ENCODE data around the gene GLRX3.
"Not testable (repeated sequence)": the region's sequence is repeated elsewhere in the genome, so short reads cannot be mapped to it uniquely, and the experiment has no call there.

The GLRX3 gene

DNA sequence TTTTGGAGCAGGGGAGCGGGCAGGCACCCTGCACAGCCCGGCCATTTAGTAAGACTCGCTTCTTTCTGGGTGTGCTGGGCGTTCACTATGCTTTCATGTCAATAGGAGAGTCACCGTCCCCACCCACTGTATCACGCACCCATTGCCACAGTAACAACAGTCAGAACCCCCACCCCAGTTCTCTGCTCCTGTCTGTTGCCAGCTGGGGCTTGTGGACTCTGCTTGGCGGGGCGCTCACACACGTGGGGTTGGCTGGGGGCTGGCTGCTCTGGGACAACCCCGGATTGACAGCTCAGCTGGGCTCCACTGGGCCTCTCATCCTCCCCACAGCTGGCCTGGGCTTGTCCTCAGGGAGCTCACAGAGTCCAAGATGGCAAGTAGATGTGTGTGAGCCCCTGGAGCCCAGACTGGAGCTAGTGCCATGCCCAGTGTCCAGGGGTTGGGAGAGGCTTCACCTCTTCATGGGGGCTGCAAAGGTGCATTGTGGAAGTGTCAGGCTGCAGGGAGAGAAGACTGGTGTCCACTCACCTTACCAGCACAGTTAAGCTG, 59.6 kb downstream of the GLRX3 start:
- Histone ChIP-seq H3K36me3 (ENCODE audit: control insufficient read depth, insufficient read depth, low read length) (no peaks in the 10 kb centered on the region), H3K4me3 (replicated peaks; ENCODE audit: low read depth, low read length) (no peak overlapping the region), H3K27me3 (replicated peaks; ENCODE audit: control insufficient read depth, insufficient read depth, low read length) (no peaks in the 10 kb centered on the region)
- no peak for DNase-seq (ENCODE audit: extremely low read depth, insufficient read length)
- TF ChIP-seq, protein P1, sequence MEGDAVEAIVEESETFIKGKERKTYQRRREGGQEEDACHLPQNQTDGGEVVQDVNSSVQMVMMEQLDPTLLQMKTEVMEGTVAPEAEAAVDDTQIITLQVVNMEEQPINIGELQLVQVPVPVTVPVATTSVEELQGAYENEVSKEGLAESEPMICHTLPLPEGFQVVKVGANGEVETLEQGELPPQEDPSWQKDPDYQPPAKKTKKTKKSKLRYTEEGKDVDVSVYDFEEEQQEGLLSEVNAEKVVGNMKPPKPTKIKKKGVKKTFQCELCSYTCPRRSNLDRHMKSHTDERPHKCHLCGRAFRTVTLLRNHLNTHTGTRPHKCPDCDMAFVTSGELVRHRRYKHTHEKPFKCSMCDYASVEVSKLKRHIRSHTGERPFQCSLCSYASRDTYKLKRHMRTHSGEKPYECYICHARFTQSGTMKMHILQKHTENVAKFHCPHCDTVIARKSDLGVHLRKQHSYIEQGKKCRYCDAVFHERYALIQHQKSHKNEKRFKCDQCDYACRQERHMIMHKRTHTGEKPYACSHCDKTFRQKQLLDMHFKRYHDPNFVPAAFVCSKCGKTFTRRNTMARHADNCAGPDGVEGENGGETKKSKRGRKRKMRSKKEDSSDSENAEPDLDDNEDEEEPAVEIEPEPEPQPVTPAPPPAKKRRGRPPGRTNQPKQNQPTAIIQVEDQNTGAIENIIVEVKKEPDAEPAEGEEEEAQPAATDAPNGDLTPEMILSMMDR (IDR thresholded peaks at IDR 0.05; ENCODE audit: insufficient read depth, low read length, poor library complexity, severe bottlenecking) = no peak

DNA sequence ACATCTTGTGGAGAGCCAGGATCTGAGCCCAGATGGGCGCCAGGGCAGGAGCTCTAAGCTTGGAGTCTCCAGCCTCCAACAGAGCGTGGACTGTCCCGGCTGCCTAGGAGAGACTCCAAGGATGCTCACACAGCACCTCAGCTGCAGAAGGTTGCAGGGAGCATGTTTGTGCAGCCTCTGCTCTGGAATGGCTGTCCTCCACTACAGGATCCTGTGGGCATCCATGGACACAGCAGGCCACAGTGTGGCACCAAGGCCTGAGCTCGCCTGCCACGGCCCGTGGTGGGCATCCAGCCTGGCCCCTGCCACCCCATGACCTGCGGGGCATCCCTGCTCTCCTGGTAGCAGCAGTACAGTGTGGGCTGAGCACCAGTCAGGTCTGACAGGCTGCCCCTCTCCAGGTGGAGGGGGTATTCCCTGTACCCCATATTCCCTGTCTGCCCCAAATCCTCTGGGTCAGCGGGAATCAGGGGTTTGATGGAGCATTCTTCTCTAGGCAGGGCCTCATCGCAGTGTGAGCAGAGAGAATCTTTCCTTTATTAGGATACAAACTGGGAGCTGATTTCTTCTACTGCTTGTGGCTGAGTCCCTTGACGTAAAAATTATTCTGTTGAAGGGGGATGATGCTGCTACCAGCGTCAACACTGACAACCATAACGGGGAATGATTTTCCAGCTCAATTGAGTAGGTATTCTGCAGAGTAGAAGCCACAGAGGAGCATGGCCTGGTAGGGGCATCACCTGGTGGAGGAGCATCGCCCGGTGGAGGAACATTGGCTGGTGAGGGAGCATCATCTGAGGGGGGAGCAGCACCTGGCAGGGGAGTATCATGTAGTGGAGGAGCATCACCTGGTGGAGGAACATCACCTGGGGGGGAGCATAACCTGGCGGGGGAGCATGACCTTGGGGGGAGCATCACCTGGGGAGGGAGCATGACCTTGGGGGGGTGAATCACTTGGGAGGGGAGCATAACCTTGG, 60.6 kb downstream of the GLRX3 start:
- TF ChIP-seq, protein P1 (IDR thresholded peaks at IDR 0.05; ENCODE audit: insufficient read depth, low read length, poor library complexity, severe bottlenecking) = no peak
- DNase-seq (ENCODE audit: extremely low read depth, insufficient read length) = no peak
- no peaks in the 10 kb centered on the region for H3K27me3 ChIP-seq (replicated peaks; ENCODE audit: control insufficient read depth, insufficient read depth, low read length)
- H3K36me3 ChIP-seq (ENCODE audit: control insufficient read depth, insufficient read depth, low read length) = no peaks in the 10 kb centered on the region
- no peak overlapping the region for H3K4me3 ChIP-seq (replicated peaks; ENCODE audit: low read depth, low read length)

DNA sequence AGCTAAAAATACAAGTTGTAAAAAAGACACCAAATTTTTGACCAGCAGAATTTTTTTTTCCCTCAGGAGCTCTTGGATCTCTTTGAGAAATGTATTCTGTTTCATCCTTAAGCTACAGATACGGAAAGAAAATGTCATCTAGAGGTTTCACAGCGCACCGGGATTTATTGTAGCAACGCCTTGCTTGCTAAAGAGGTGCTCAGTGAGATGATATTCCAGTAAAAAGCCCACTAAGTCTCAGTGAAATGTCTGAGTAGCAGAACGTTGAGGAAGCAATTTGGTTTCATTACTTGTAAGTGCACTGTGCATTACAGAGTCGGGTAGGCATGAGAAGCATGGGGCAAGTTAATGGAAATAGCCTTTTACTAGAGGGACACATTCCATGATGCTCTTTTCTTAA, 62.5 kb downstream of the GLRX3 start:
- TF ChIP-seq, protein P1 (IDR thresholded peaks at IDR 0.05; ENCODE audit: insufficient read depth, low read length, poor library complexity, severe bottlenecking) = no peak
- no peaks in the 10 kb centered on the region for H3K36me3 ChIP-seq (ENCODE audit: control insufficient read depth, insufficient read depth, low read length)

DNA sequence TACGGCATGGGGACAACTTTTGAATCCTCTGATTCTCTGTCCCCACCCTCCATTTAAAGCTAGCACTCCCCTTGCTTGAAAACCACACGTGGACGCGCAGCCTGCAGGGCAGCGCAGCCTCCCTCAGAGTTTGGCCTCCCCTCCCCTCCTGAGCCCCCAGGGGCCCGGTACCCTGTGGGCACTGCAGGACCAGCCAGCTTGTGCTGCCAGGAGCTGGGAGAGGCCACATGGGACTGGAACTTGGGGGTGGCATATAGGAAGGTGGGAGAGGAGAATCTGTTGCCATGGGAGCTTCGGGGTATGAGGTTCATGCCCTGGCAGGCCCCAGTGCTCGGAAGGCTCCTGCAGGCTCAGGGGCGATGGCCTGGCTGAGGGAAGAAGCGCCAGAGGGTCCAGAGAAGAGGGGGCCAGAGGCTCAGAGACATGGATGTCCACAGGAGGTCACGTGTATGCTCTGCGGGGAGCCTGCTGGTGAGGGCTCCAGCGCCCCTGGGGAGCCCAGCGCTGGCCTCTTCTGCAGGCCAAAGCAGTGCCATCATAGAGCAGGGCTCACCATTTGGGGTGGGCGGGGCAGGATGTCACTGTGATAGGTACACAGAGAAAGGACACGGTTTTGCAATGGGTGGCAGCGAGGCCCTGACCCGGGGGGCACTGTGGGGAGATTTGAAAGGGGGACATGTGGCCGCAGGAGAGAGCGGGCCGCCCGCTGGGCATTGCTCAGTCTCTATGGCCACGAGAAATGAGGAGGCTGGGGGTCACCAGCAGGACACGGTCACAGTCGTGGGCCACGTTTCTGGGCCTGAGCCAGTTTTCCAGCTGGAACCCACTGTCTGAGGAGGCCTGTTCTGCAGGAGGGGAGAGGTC, 64.2 kb downstream of the GLRX3 start:
- Histone ChIP-seq H3K36me3 (ENCODE audit: control insufficient read depth, insufficient read depth, low read length) (no peaks in the 10 kb centered on the region), H3K4me3 (replicated peaks; ENCODE audit: low read depth, low read length) (no peak overlapping the region), H3K27me3 (replicated peaks; ENCODE audit: control insufficient read depth, insufficient read depth, low read length) (no peaks in the 10 kb centered on the region)
- DNase-seq (ENCODE audit: extremely low read depth, insufficient read length) = no peak
- TF ChIP-seq, protein P1 (IDR thresholded peaks at IDR 0.05; ENCODE audit: insufficient read depth, low read length, poor library complexity, severe bottlenecking) = no peak

More for the DNA sequence above, 62.5 kb downstream of the GLRX3 start:
- no peak for DNase-seq (ENCODE audit: extremely low read depth, insufficient read length)
- H3K4me3 ChIP-seq (replicated peaks; ENCODE audit: low read depth, low read length) = no peak overlapping the region
- H3K27me3 ChIP-seq (replicated peaks; ENCODE audit: control insufficient read depth, insufficient read depth, low read length) = no peaks in the 10 kb centered on the region

- no peaks in the 10 kb centered on the region for H3K36me3 ChIP-seq (ENCODE audit: control insufficient read depth, insufficient read depth, low read length)
Observed at GRCh38 chr10:130201043-130201380, 64.8 kb downstream of the GLRX3 start.

DNA sequence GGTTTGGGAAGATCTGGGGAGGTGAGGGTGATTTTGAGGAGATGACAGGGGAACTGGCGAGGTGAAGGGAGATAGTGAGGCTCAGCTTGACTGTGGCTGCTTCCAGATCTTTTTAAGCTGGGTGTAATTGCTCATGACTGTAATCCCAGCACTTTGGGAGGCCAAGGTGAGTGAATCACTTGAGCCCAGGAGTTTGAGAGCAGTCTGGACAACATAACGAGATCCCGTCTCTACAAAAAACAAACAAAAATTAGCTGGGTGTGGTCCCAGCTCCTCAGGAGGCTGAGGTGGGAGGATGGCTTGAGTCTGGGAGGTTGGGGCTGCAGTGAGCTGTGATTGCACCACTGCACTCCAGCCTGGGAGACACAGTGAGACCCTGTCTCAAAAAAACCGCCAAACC, 66.0 kb downstream of the GLRX3 start:
- not testable (repeated sequence) for H3K4me3 ChIP-seq (replicated peaks; ENCODE audit: low read depth, low read length); H3K27me3 ChIP-seq (replicated peaks; ENCODE audit: control insufficient read depth, insufficient read depth, low read length); DNase-seq (ENCODE audit: extremely low read depth, insufficient read length); H3K36me3 ChIP-seq (ENCODE audit: control insufficient read depth, insufficient read depth, low read length)

More at GRCh38 chr10:130201043-130201380, 64.8 kb downstream of the GLRX3 start:
- TF ChIP-seq, protein P1 (IDR thresholded peaks at IDR 0.05; ENCODE audit: insufficient read depth, low read length, poor library complexity, severe bottlenecking) = no peak
- Histone ChIP-seq H3K4me3 (replicated peaks; ENCODE audit: low read depth, low read length) (no peak overlapping the region), H3K27me3 (replicated peaks; ENCODE audit: control insufficient read depth, insufficient read depth, low read length) (no peaks in the 10 kb centered on the region)
- DNase-seq (ENCODE audit: extremely low read depth, insufficient read length) = no peak

Measured in GM06990 (cell line).